Measurements from ENCODE around the gene GUCY2C.

The GUCY2C gene

DNA sequence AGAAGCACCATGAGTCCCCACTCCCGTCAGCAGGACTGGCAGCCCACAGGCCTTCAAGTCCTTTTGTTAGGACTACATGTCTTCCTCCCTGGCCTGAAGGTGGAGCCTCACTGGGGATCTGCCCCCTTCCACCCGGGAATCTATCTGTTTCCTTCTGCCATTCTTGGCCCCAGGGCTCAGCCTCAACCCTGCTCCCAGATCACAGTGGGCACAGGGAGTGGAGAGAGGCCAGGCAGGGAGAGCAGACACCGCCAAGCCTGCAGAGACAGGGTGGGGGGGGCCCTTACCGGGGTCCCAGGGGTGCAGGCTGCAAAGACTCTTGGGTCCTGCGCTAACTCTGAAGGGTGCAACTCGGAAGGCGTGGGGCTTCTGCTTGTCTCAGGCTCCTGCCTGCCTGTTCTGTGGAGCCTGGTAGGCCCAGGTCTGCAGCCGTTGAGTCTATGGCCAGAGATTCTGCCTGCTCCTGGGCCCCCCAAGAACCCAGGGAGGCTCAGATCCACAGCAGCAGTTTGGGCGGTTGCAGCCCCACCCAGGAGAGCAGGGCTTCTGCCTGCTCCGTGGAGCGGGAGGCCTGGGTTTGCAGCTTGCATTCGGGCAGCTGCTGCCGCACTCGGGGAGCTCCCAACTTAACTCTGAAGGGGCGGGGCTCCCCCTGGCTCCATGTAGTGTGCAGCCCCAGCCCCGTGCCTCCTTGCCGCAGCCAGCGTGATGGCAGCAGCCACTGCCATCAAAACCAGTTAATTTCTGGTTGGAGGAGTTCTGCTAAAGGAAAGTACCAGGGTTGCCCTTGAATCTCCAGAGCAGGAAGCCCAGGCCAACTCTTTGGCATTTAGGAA is 107.0 kb downstream of the GUCY2C start:
- H3K27ac ChIP-seq (replicated peaks): no peak overlapping the region
- no peak overlapping the region for H3K4me3 ChIP-seq (replicated peaks; ENCODE audit: insufficient read depth, low read length)
- DNase-seq (ENCODE audit: low read depth in 1 of 2, low spot score in 1 of 2): no peak
- TF ChIP-seq POLR2AphosphoS5 (IDR thresholded peaks at IDR 0.05; ENCODE audit: low read depth): no peak
- TF ChIP-seq GABPA (IDR thresholded peaks at IDR 0.05; ENCODE audit: low read depth): no peak
- TF ChIP-seq SPI1 (IDR thresholded peaks at IDR 0.05; ENCODE audit: borderline replicate concordance, low read depth): no peak
- TF ChIP-seq, protein P1, sequence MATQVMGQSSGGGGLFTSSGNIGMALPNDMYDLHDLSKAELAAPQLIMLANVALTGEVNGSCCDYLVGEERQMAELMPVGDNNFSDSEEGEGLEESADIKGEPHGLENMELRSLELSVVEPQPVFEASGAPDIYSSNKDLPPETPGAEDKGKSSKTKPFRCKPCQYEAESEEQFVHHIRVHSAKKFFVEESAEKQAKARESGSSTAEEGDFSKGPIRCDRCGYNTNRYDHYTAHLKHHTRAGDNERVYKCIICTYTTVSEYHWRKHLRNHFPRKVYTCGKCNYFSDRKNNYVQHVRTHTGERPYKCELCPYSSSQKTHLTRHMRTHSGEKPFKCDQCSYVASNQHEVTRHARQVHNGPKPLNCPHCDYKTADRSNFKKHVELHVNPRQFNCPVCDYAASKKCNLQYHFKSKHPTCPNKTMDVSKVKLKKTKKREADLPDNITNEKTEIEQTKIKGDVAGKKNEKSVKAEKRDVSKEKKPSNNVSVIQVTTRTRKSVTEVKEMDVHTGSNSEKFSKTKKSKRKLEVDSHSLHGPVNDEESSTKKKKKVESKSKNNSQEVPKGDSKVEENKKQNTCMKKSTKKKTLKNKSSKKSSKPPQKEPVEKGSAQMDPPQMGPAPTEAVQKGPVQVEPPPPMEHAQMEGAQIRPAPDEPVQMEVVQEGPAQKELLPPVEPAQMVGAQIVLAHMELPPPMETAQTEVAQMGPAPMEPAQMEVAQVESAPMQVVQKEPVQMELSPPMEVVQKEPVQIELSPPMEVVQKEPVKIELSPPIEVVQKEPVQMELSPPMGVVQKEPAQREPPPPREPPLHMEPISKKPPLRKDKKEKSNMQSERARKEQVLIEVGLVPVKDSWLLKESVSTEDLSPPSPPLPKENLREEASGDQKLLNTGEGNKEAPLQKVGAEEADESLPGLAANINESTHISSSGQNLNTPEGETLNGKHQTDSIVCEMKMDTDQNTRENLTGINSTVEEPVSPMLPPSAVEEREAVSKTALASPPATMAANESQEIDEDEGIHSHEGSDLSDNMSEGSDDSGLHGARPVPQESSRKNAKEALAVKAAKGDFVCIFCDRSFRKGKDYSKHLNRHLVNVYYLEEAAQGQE (IDR thresholded peaks at IDR 0.05; ENCODE audit: insufficient replicate concordance, low read depth): no peak
- TF ChIP-seq, protein P2, sequence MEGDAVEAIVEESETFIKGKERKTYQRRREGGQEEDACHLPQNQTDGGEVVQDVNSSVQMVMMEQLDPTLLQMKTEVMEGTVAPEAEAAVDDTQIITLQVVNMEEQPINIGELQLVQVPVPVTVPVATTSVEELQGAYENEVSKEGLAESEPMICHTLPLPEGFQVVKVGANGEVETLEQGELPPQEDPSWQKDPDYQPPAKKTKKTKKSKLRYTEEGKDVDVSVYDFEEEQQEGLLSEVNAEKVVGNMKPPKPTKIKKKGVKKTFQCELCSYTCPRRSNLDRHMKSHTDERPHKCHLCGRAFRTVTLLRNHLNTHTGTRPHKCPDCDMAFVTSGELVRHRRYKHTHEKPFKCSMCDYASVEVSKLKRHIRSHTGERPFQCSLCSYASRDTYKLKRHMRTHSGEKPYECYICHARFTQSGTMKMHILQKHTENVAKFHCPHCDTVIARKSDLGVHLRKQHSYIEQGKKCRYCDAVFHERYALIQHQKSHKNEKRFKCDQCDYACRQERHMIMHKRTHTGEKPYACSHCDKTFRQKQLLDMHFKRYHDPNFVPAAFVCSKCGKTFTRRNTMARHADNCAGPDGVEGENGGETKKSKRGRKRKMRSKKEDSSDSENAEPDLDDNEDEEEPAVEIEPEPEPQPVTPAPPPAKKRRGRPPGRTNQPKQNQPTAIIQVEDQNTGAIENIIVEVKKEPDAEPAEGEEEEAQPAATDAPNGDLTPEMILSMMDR (IDR thresholded peaks at IDR 0.05; ENCODE audit: insufficient read depth, low read length): no peak
- no peaks in the 10 kb centered on the region for H3K27me3 ChIP-seq (ENCODE audit: insufficient read depth, poor library complexity, severe bottlenecking)

GRCh38 chr12:14588571-14588970 is 107.8 kb downstream of the GUCY2C start:
- H3K27ac ChIP-seq (replicated peaks): no peak overlapping the region
- no peaks in the 10 kb centered on the region for H3K27me3 ChIP-seq (ENCODE audit: insufficient read depth, poor library complexity, severe bottlenecking)
- TF ChIP-seq, protein P1 (IDR thresholded peaks at IDR 0.05; ENCODE audit: insufficient replicate concordance, low read depth): no peak
- TF ChIP-seq GABPA (IDR thresholded peaks at IDR 0.05; ENCODE audit: low read depth) (no peak), POLR2AphosphoS5 (IDR thresholded peaks at IDR 0.05; ENCODE audit: low read depth) (no peak)
- no peak for DNase-seq (ENCODE audit: low read depth in 1 of 2, low spot score in 1 of 2)
- no peak overlapping the region for H3K4me3 ChIP-seq (replicated peaks; ENCODE audit: insufficient read depth, low read length)

DNA sequence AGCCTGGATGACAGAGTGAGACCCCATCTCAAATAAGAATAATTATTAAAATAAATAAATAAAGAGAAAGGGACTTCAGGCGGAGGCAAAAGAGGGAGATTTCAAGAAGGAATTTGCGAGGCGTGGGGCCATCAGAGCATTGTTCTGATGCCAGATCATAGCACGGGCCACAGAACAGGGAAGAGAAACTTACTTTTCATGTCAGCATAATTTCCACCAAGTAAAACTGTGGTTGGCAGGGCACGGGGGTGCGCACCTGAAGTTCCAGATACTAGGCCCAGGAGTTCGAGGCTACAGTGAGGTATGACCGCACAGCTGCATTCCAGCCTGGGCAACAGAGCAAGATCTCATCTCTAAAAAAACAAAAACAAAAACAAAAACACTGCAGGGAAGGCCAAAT is 117.8 kb downstream of the GUCY2C start:
- Histone ChIP-seq H3K27ac (replicated peaks) (no peak overlapping the region), H3K4me3 (replicated peaks; ENCODE audit: insufficient read depth, low read length) (no peak overlapping the region), H3K27me3 (ENCODE audit: insufficient read depth, poor library complexity, severe bottlenecking) (no peaks in the 10 kb centered on the region)
- TF ChIP-seq POLR2AphosphoS5 (IDR thresholded peaks at IDR 0.05; ENCODE audit: low read depth) (no peak), GABPA (IDR thresholded peaks at IDR 0.05; ENCODE audit: low read depth) (no peak), SPI1 (IDR thresholded peaks at IDR 0.05; ENCODE audit: borderline replicate concordance, low read depth) (no peak)
- TF ChIP-seq, protein P1 (IDR thresholded peaks at IDR 0.05; ENCODE audit: insufficient replicate concordance, low read depth): no peak
- TF ChIP-seq, protein P2 (IDR thresholded peaks at IDR 0.05; ENCODE audit: insufficient read depth, low read length): no peak
- no peak for DNase-seq (ENCODE audit: low read depth in 1 of 2, low spot score in 1 of 2)
